ENCODE data around the gene IGSF22.

IGSF22 gene

DNA sequence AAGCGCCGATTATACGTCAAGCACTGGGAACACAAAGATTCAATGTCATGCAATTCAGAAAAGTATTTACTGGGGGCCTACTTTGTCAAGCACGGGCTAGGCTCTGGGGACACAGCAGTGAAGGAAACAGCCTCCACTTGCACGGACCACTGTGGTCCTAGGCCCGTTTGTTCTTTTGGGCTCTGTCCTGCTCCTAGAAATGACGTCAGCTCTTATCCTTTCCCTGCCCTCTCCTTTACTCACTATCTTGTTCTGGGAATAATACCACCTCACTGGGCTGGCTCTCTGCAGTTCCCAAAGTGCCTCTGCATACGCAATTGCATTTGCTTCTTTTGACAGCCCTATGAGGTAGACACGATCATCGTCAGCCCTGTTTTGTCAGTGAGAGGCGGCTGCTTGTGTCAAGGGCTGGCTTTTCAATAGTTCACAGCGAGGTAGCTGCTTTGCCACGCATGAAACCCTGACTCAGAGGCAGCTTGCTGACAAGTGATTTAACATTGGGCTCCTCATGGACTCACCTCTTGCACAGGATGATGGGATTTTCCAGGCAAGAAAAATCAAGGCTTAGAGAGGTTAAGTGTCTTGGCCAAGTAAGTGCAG is 22.9 kb upstream of the IGSF22 start:
- H3K4me3 ChIP-seq (ENCODE audit: low read depth, low read length), result no peak overlapping the region
- TF ChIP-seq CTCF (conservative IDR thresholded peaks at IDR 0.05; ENCODE audit: low read depth, low read length), result no peak
- no peak for DNase-seq (ENCODE audit: low read depth)

DNA sequence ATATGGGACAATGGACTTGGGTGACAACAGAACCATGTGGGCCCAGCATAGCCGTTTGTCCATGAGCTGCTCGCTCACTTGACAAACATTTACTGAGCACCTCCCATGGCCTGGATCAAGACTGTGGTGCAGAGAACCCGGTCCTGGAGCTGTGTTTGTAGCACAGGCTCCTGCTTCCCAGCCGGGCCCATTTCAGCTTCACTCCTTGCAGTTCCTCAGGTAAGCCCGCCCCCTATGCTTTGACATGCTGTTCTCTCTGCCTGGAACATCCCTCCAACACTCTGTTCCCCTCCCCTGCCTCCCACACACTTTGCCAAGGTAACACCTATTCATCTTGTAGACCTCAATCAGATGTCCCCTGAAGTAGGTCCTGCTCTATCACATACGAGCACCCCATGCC is 19.3 kb upstream of the IGSF22 start:
- no peak for TF ChIP-seq CTCF (conservative IDR thresholded peaks at IDR 0.05; ENCODE audit: low read depth, low read length)
- H3K4me3 ChIP-seq (ENCODE audit: low read depth, low read length), result no peak overlapping the region
- no peak for DNase-seq (ENCODE audit: low read depth)

DNA sequence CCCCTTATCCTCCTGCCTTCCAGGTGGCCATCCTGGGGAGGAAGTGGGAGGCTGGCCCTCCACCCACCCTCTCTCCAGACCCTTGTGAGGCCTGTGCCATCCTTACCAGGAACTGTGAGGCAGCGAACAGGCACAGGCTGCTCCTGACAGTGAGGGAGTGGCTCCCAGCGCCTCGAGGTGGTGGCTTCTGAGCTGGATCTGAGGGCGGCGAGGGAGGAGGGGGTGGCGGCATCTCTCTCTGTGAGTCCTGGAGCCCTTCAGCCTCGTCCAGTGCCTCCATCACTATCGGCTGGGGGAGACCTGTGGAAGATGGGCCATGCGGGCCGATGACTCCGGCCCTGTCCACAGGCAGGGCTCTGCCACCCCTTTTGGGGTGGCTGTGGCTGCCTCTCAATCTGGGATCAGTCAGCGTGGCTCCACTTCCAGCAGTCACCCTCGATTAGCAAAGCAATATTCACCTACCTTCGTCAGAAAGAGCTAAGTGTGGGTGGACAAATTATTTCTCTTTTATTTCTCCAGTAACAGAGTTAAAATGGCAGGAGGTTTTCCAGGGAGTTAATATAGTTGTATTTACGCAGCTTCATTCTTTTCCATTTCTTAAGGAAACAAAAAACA is 18.0 kb upstream of the IGSF22 start:
- TF ChIP-seq CTCF (conservative IDR thresholded peaks at IDR 0.05; ENCODE audit: low read depth, low read length), result no peak
- H3K4me3 ChIP-seq (ENCODE audit: low read depth, low read length), result no peak overlapping the region
- DNase-seq (ENCODE audit: low read depth), result no peak

DNA sequence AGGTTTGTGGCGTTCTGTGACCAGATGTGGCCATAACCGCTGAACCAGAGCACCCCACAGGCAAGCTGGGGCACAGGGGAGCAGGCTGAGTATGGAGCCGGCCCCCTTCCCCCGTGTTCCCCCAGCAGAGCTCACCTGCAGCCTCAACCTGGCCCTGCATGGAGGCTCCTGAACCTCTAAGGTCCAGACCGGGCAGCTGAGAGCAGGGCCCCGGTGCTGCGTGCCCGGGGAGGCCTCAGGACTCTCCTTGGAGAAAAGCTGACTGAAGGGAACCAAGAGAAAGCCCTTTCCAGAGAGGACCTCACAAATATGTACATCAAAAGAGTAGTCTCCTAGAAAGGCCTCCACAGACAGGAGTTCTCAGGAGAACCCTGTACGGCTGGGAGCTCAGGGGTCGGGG is 17.4 kb upstream of the IGSF22 start:
- DNase-seq (ENCODE audit: low read depth), result no peak
- H3K4me3 ChIP-seq (ENCODE audit: low read depth, low read length), result no peak overlapping the region
- TF ChIP-seq CTCF (conservative IDR thresholded peaks at IDR 0.05; ENCODE audit: low read depth, low read length), result no peak

GRCh38 chr11:18741783-18742182 is 15.8 kb upstream of the IGSF22 start:
- no peak overlapping the region for H3K4me3 ChIP-seq (ENCODE audit: low read depth, low read length)
- no peak for DNase-seq (ENCODE audit: low read depth)
- peak; percentile 8 for TF ChIP-seq CTCF (conservative IDR thresholded peaks at IDR 0.05; ENCODE audit: low read depth, low read length)

- DNase-seq (ENCODE audit: low read depth), result no peak
- H3K4me3 ChIP-seq (ENCODE audit: low read depth, low read length), result no peak overlapping the region
- no peak for TF ChIP-seq CTCF (conservative IDR thresholded peaks at IDR 0.05; ENCODE audit: low read depth, low read length)
Observed at GRCh38 chr11:18739685-18740084, 13.7 kb upstream of the IGSF22 start.

GRCh38 chr11:18737642-18738041 is 11.7 kb upstream of the IGSF22 start:
- no peak overlapping the region for H3K4me3 ChIP-seq (ENCODE audit: low read depth, low read length)
- no peak for TF ChIP-seq CTCF (conservative IDR thresholded peaks at IDR 0.05; ENCODE audit: low read depth, low read length)
- DNase-seq (ENCODE audit: low read depth), result no peak

Measured in choroid plexus epithelial cell (primary cell).